HEK293 (cell line): ENCODE data around the gene LRBA.

Source experiments
- BCL11A ChIP-seq: fragments of 450-650 bp; formaldehyde crosslinking; IDR thresholded peaks from 2 replicates; pipeline ENCODE4 v1.5.1; 2016; ENCODE audit warnings: low read depth, missing biosample characterization, missing genetic modification characterization
- MZF1 ChIP-seq: fragments of 450-650 bp; formaldehyde crosslinking; IDR thresholded peaks from 2 replicates; pipeline ENCODE4 v1.5.1; 2017; ENCODE audit warnings: missing biosample characterization, missing genetic modification characterization, borderline replicate concordance
- ZBTB20 ChIP-seq: fragments of 450-650 bp; formaldehyde crosslinking; IDR thresholded peaks from 2 replicates; pipeline ENCODE4 v1.5.1; 2016; ENCODE audit warnings: missing biosample characterization, missing genetic modification characterization
- ZFP37 ChIP-seq: fragments of 450-650 bp; formaldehyde crosslinking; IDR thresholded peaks from 2 replicates; pipeline ENCODE4 v1.5.1; 2016; ENCODE audit warnings: missing biosample characterization, missing genetic modification characterization
- ZNF239 ChIP-seq: fragments of 450-650 bp; formaldehyde crosslinking; IDR thresholded peaks from 2 replicates; pipeline ENCODE4 v1.5.1; 2016; ENCODE audit warnings: missing biosample characterization, missing genetic modification characterization
- ZNF274 ChIP-seq, 2 experiments: fragments of 200-500 bp in 1 of 2; fragments of 450-650 bp in 1 of 2; sonication (Bioruptor generic) in 1 of 2; formaldehyde crosslinking in 1 of 2; IDR thresholded peaks; 2 replicates each; pipeline versions ENCODE4 v1.5.1 to v1.6.1; 2014 to 2016; ENCODE audit warnings: borderline replicate concordance in 1 of 2, inconsistent platforms in 1 of 2, low read length in 1 of 2, missing biosample characterization in 1 of 2, missing genetic modification characterization in 1 of 2
- ZNF362 ChIP-seq: fragments of 450-650 bp; formaldehyde crosslinking; IDR thresholded peaks from 2 replicates; pipeline ENCODE4 v1.5.1; 2016; ENCODE audit warnings: missing biosample characterization, missing genetic modification characterization
- ZNF660 ChIP-seq: fragments of 450-650 bp; IDR thresholded peaks from 2 replicates; pipeline ENCODE4 v1.5.1; 2018; ENCODE audit warnings: missing biosample characterization, mild to moderate bottlenecking, missing genetic modification characterization
- ZNF785 ChIP-seq: fragments of 450-650 bp; formaldehyde crosslinking; IDR thresholded peaks from 2 replicates; pipeline ENCODE4 v1.5.1; 2016; ENCODE audit warnings: missing biosample characterization, missing genetic modification characterization
- TF ChIP-seq, protein P1 (sequence below): fragments of 450-650 bp; formaldehyde crosslinking; IDR thresholded peaks from 2 replicates; pipeline ENCODE4 v1.5.1; 2016; ENCODE audit warnings: missing biosample characterization, missing genetic modification characterization
- TF ChIP-seq, protein P2 (sequence below): fragments of 450-650 bp; formaldehyde crosslinking; IDR thresholded peaks from 2 replicates; pipeline ENCODE4 v1.5.1; 2016; ENCODE audit warnings: missing biosample characterization, missing genetic modification characterization

DNA sequence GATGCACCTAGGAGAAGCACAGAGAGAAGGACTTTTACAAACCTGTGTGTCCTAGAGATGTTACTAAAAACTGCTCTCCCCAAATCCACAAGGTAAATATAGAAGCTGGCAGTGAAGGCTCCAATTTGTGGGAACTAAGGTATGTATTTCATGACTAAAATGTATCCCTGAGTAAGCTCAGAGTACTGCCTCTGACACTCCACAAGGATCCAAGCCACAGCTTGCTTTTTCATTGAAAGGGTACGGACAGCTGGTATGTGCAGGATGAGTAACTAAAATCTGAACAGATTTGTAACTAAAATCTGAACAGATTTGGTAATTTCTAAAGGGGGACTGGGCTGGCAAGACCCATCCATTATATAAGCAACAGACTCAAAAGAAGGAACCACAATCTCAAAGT lies 749.3 kb downstream of the LRBA start:
- TF ChIP-seq ZNF660 (tag by site-specific recombination) (no peak), ZNF785 (no peak), ZNF239 (tag by site-specific recombination) (no peak), MZF1 (tag by site-specific recombination) (no peak), ZNF274 (IDR thresholded peaks at IDR 0.05; ENCODE audit: low read length) (no peak), ZNF274 (tag by site-specific recombination; IDR thresholded peaks at IDR 0.05; ENCODE audit: borderline replicate concordance) (no peak), ZFP37 (tag by site-specific recombination) (no peak), ZNF362 (tag by site-specific recombination) (no peak), BCL11A (tag by site-specific recombination) (no peak), ZBTB20 (no peak)
- TF ChIP-seq, protein P1, sequence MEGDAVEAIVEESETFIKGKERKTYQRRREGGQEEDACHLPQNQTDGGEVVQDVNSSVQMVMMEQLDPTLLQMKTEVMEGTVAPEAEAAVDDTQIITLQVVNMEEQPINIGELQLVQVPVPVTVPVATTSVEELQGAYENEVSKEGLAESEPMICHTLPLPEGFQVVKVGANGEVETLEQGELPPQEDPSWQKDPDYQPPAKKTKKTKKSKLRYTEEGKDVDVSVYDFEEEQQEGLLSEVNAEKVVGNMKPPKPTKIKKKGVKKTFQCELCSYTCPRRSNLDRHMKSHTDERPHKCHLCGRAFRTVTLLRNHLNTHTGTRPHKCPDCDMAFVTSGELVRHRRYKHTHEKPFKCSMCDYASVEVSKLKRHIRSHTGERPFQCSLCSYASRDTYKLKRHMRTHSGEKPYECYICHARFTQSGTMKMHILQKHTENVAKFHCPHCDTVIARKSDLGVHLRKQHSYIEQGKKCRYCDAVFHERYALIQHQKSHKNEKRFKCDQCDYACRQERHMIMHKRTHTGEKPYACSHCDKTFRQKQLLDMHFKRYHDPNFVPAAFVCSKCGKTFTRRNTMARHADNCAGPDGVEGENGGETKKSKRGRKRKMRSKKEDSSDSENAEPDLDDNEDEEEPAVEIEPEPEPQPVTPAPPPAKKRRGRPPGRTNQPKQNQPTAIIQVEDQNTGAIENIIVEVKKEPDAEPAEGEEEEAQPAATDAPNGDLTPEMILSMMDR (tag by site-specific recombination) = no peak
- TF ChIP-seq, protein P2, sequence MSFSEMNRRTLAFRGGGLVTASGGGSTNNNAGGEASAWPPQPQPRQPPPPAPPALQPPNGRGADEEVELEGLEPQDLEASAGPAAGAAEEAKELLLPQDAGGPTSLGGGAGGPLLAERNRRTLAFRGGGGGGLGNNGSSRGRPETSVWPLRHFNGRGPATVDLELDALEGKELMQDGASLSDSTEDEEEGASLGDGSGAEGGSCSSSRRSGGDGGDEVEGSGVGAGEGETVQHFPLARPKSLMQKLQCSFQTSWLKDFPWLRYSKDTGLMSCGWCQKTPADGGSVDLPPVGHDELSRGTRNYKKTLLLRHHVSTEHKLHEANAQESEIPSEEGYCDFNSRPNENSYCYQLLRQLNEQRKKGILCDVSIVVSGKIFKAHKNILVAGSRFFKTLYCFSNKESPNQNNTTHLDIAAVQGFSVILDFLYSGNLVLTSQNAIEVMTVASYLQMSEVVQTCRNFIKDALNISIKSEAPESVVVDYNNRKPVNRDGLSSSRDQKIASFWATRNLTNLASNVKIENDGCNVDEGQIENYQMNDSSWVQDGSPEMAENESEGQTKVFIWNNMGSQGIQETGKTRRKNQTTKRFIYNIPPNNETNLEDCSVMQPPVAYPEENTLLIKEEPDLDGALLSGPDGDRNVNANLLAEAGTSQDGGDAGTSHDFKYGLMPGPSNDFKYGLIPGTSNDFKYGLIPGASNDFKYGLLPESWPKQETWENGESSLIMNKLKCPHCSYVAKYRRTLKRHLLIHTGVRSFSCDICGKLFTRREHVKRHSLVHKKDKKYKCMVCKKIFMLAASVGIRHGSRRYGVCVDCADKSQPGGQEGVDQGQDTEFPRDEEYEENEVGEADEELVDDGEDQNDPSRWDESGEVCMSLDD (tag by site-specific recombination) = no peak
